IMR-90 (cell line): ENCODE results near the gene ABTB1. TPM values are rescaled to one million over a fixed set of nuclear protein-coding genes. Genes with fewer than 3 reads are reported as not detected.

Experiments used
- ATAC-seq: fragments of 200-7000 bp; cut with Tn5 transposase; 2 replicates; pipeline ENCODE4 v1.9.1; 2020; ENCODE audit warnings: low read depth, mild to moderate bottlenecking, moderate library complexity
- BruUV-seq: library from RNA; stranded (reverse); fragments of 400-500 nt; replicated peaks from 2 replicates; lab custom pipeline; 2021; lab: Mats Ljungman, UMichigan
- CTCF ChIA-PET: fragments of 300-600 bp; formaldehyde crosslinking; extraction: SDS; loops from one replicate; lab custom pipeline; 2021; ENCODE audit warnings: antibody characterized with exemption; lab: Yijun Ruan, JAX
- POLR2A ChIA-PET: fragments of 300-600 bp; sonication (Branson Sonifier 250); formaldehyde crosslinking; loops from one replicate; lab custom pipeline; 2022; ENCODE audit warnings: antibody characterized with exemption; ENCODE audit not compliant: unreplicated experiment; lab: Charles Lee
- DNase-seq: peaks from one replicate; pipeline ENCODE4 v3.0.0; 2013
- H2AFZ ChIP-seq: replicated peaks from 2 replicates; pipeline ENCODE3; 2013; ENCODE audit warnings: low read length, mild to moderate bottlenecking; ENCODE audit not compliant: poor library complexity
- H2AK5ac ChIP-seq: 2 replicates; pipeline ENCODE4 v1.6.1; 2013; ENCODE audit warnings: low read depth, low read length, inconsistent platforms
- H2AK9ac ChIP-seq: replicated peaks from 2 replicates; pipeline ENCODE3; 2013; ENCODE audit warnings: mild to moderate bottlenecking, low read depth, low read length, moderate library complexity; ENCODE audit not compliant: poor library complexity
- H2BK120ac ChIP-seq: 2 replicates; pipeline ENCODE4 v1.6.1; 2013; ENCODE audit warnings: low read depth, low read length, inconsistent platforms
- H2BK15ac ChIP-seq: 3 replicates; pipeline ENCODE4 v1.6.1; 2013; ENCODE audit warnings: low read depth, low read length, inconsistent platforms
- H2BK20ac ChIP-seq: 2 replicates; pipeline ENCODE4 v1.6.1; 2013; ENCODE audit warnings: low read depth, mild to moderate bottlenecking, inconsistent platforms, low read length, moderate library complexity
- H2BK5ac ChIP-seq: 2 replicates; pipeline ENCODE4 v1.6.1; 2013; ENCODE audit warnings: mild to moderate bottlenecking, low read depth, low read length, inconsistent platforms; ENCODE audit not compliant: poor library complexity, severe bottlenecking
- H3K14ac ChIP-seq: replicated peaks from 2 replicates; pipeline ENCODE4 v1.6.1; 2013; ENCODE audit warnings: low read depth, low read length, inconsistent platforms
- H3K18ac ChIP-seq: 2 replicates; pipeline ENCODE4 v1.6.1; 2013; ENCODE audit warnings: low read depth, low read length, control low read depth
- H3K23ac ChIP-seq: 2 replicates; pipeline ENCODE4 v1.6.1; 2013; ENCODE audit warnings: low read depth, low read length, inconsistent platforms
- H3K27ac ChIP-seq: 2 replicates; pipeline ENCODE4 v1.5.1; 2013; ENCODE audit warnings: mild to moderate bottlenecking, control low read depth, low read length; ENCODE audit not compliant: insufficient read depth
- H3K27me3 ChIP-seq: 2 replicates; pipeline ENCODE4 v1.6.1; 2013; ENCODE audit warnings: low read length; ENCODE audit not compliant: control insufficient read depth, insufficient read depth
- H3K36me3 ChIP-seq: 2 replicates; pipeline ENCODE4 v1.6.1; 2013; ENCODE audit warnings: low read length, mixed read lengths; ENCODE audit not compliant: control insufficient read depth, insufficient read depth
- H3K4ac ChIP-seq: 2 replicates; pipeline ENCODE4 v1.6.1; 2013; ENCODE audit warnings: low read depth, low read length, inconsistent platforms
- H3K4me1 ChIP-seq: 2 replicates; pipeline ENCODE4 v1.6.1; 2013; ENCODE audit warnings: low read length, mixed read lengths; ENCODE audit not compliant: control insufficient read depth, insufficient read depth
- H3K4me2 ChIP-seq: 2 replicates; pipeline ENCODE4 v1.6.1; 2013; ENCODE audit warnings: low read depth, mild to moderate bottlenecking, control low read depth, low read length, moderate library complexity
- H3K4me3 ChIP-seq: 2 replicates; pipeline ENCODE4 v1.5.1; 2013; ENCODE audit warnings: low read depth, mild to moderate bottlenecking, control low read depth, low read length, moderate library complexity; ENCODE audit not compliant: insufficient read depth
- H3K56ac ChIP-seq: 2 replicates; pipeline ENCODE4 v1.6.1; 2013; ENCODE audit warnings: low read length, inconsistent platforms; ENCODE audit not compliant: insufficient read depth; ENCODE audit errors: extremely low read depth
- H3K79me1 ChIP-seq, 2 experiments: 2 replicates each; pipeline ENCODE4 v1.6.1; 2013; ENCODE audit warnings: low read length in 2 of 2, inconsistent platforms in 1 of 2, low read depth in 1 of 2
- H3K9ac ChIP-seq: 2 replicates; pipeline ENCODE4 v1.6.1; 2013; ENCODE audit warnings: low read depth, low read length, control low read depth
- H3K9me1 ChIP-seq: 2 replicates; pipeline ENCODE4 v1.6.1; 2013; ENCODE audit warnings: low read length, inconsistent platforms; ENCODE audit not compliant: insufficient read depth
- H3K9me3 ChIP-seq: 2 replicates; pipeline ENCODE4 v1.6.1; 2013; ENCODE audit warnings: low read length; ENCODE audit not compliant: control insufficient read depth, insufficient read depth
- H4K20me1 ChIP-seq: 2 replicates; pipeline ENCODE4 v1.6.1; 2013; ENCODE audit warnings: low read length, inconsistent platforms; ENCODE audit not compliant: insufficient read depth
- H4K5ac ChIP-seq: 2 replicates; pipeline ENCODE4 v1.6.1; 2013; ENCODE audit warnings: mild to moderate bottlenecking, low read depth, low read length, control low read depth
- H4K8ac ChIP-seq, 2 experiments: 2 replicates each; pipeline ENCODE4 v1.6.1; 2013; ENCODE audit warnings: low read depth in 2 of 2, low read length in 2 of 2, control low read depth in 1 of 2, inconsistent platforms in 1 of 2
- H4K91ac ChIP-seq: 2 replicates; pipeline ENCODE4 v1.6.1; 2013; ENCODE audit warnings: low read depth, low read length, inconsistent platforms; ENCODE audit not compliant: insufficient read depth
- BHLHE40 ChIP-seq: fragments of 150-350 bp; IDR thresholded peaks from 2 replicates; pipeline ENCODE4 v1.6.1; 2016; ENCODE audit warnings: mild to moderate bottlenecking, low read depth, low read length
- FOS ChIP-seq: fragments of 150-350 bp; IDR thresholded peaks from 2 replicates; pipeline ENCODE4 v1.6.1; 2016; ENCODE audit warnings: low read depth, low read length
- MAZ ChIP-seq: IDR thresholded peaks from 2 replicates; pipeline ENCODE4 v1.6.1; 2012; ENCODE audit warnings: low read depth, mild to moderate bottlenecking, low read length, improper control_type of control experiment, moderate library complexity, borderline replicate concordance
- MXI1 ChIP-seq: IDR thresholded peaks from 2 replicates; pipeline ENCODE4 v1.6.1; 2012; ENCODE audit warnings: low read depth, mild to moderate bottlenecking, low read length, moderate library complexity, borderline replicate concordance
- NFE2L2 ChIP-seq: fragments of 150-350 bp; IDR thresholded peaks from 2 replicates; pipeline ENCODE4 v1.6.1; 2016; ENCODE audit warnings: low read depth, mild to moderate bottlenecking, low read length
- POLR2A ChIP-seq: IDR thresholded peaks from 2 replicates; pipeline ENCODE4 v1.6.1; 2012; ENCODE audit warnings: mild to moderate bottlenecking, low read depth, low read length
- RAD21 ChIP-seq: IDR thresholded peaks from 2 replicates; pipeline ENCODE4 v1.6.1; 2012; ENCODE audit warnings: low read length, improper control_type of control experiment
- RCOR1 ChIP-seq: IDR thresholded peaks from 2 replicates; pipeline ENCODE4 v1.6.1; 2012; ENCODE audit warnings: mild to moderate bottlenecking, low read length, improper control_type of control experiment; ENCODE audit not compliant: insufficient replicate concordance
- WGBS, 2 experiments: methylation state at CpG; one replicate each; pipeline versions ENCODE4 v1.1.5 to v1.1.7; 2013; ENCODE audit warnings: missing lambda C conversion rate in 2 of 2; ENCODE audit not compliant: insufficient read length in 1 of 2; ENCODE audit errors: extremely low coverage in 2 of 2; 5-methylcytosine and 5-hydroxymethylcytosine counted together
- dilution Hi-C: fragments of 300-500 bp; cut with HindIII; formaldehyde crosslinking; loops from one replicate; pipeline ENCODE4 v1.14.3; 2018; ENCODE audit warnings: low sequenced_read_pairs; ENCODE audit not compliant: unreplicated experiment
- in situ Hi-C: fragments of 300-500 bp; cut with MboI; formaldehyde crosslinking; loops from 3 replicates; pipeline ENCODE4 v1.14.3; 2019; ENCODE audit warnings: low sequenced_read_pairs, inconsistent platforms, mixed read lengths
- intact Hi-C: fragments of 100-400 bp; cut with micrococcal nuclease; formaldehyde crosslinking; loops from 2 replicates; pipeline ENCODE4 v1.10.0; 2022
- polyA plus RNA-seq, 3 experiments: library from polyadenylated mRNA; depleted of rRNA; stranded (reverse); fragments of >200 nt; gene quantifications; 2 replicates each; pipeline ENCODE4 v1.2.3, GENCODE V29; 2012; ENCODE audit warnings: low replicate concordance in 1 of 3
- total RNA-seq: library from RNA; depleted of rRNA; stranded (reverse); fragments of >200 nt; gene quantifications from 2 replicates; pipeline ENCODE4 v1.2.3, GENCODE V29; 2012
- TF ChIP-seq, protein P1 (sequence below): fragments of 150-350 bp; IDR thresholded peaks from 2 replicates; pipeline ENCODE4 v1.6.1; 2016; ENCODE audit warnings: low read depth, mild to moderate bottlenecking, low read length, moderate library complexity, borderline replicate concordance
- TF ChIP-seq, protein P2 (sequence below): fragments of 150-350 bp; IDR thresholded peaks from 2 replicates; pipeline ENCODE4 v1.6.1; 2017; ENCODE audit warnings: mild to moderate bottlenecking, antibody characterized with exemption, low read length, low read depth
- TF ChIP-seq, protein P3 (sequence below): conservative IDR thresholded peaks from 2 replicates; pipeline ENCODE4 v1.5.1; 2012; ENCODE audit warnings: mild to moderate bottlenecking, low read depth, low read length, improper control_type of control experiment

ABTB1 gene
- total and polyA plus RNA-seq, 2 of the 4 experiments (the other 2 are of a cell fraction), result 3.2 to 23.0 TPM

DNA sequence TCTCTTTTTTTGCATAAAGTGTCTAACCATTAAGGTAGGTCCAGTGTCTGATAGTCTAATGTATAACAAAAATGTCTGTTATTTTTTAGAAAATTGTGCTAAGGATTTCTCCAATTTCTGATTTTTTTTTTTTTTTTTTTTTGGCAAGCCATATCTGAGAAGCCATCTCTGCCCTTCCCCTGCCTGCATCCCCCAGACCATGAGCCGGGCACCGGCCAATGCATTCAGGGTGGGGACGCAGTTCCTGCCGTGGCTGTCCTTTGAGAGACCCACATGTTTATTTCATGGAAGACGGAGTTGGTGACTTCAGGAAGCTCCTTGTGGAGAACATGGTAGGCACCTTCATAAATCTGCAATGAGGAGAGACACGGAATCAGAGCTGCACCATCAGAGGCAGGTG is 19.2 kb downstream of the ABTB1 start:
- H4K5ac ChIP-seq, result no peak overlapping the region
- no peak overlapping the region for H3K56ac ChIP-seq
- no peaks in the 10 kb centered on the region for H3K27me3 ChIP-seq
- in situ Hi-C loops (no loop called here), intact Hi-C loops (loop anchor here (2.0 kb wide), 4 partner anchors 39 to 361 kb away; partner anchors contain the start of gene SEC61A1), dilution Hi-C loops (no loop called here)
- H2AK5ac ChIP-seq, result no peak overlapping the region
- ATAC-seq (no peak), DNase-seq (no peak)
- no peak overlapping the region for H2BK20ac ChIP-seq
- peaks cover 31% of the 10 kb centered on the region for H3K9me1 ChIP-seq
- H3K23ac ChIP-seq, result no peak overlapping the region
- no peak overlapping the region for H3K18ac ChIP-seq
- no peak overlapping the region for H2BK5ac ChIP-seq
- no peak overlapping the region for H2BK15ac ChIP-seq
- H3K27ac ChIP-seq, result no peak overlapping the region
- peaks cover 31% of the 10 kb centered on the region for H3K4me1 ChIP-seq
- no peak overlapping the region for H3K4me3 ChIP-seq
- H3K9ac ChIP-seq, result no peak overlapping the region
- no peak overlapping the region; the same call in 1 of the 2 replicates for H3K4ac ChIP-seq
- no peak overlapping the region for H2AK9ac ChIP-seq
- no peak overlapping the region for H3K14ac ChIP-seq
- H2BK120ac ChIP-seq, result peak overlapping the region; percentile 98
- no peak overlapping the region for H3K4me2 ChIP-seq
- peaks cover 12% of the 10 kb centered on the region; the same call in 1 of the 2 replicates for H3K36me3 ChIP-seq
- TF ChIP-seq, protein P1, sequence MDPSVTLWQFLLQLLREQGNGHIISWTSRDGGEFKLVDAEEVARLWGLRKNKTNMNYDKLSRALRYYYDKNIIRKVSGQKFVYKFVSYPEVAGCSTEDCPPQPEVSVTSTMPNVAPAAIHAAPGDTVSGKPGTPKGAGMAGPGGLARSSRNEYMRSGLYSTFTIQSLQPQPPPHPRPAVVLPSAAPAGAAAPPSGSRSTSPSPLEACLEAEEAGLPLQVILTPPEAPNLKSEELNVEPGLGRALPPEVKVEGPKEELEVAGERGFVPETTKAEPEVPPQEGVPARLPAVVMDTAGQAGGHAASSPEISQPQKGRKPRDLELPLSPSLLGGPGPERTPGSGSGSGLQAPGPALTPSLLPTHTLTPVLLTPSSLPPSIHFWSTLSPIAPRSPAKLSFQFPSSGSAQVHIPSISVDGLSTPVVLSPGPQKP, result no peak
- no peak for TF ChIP-seq RCOR1
- no peak for TF ChIP-seq POLR2A
- no peak for TF ChIP-seq MAZ
- TF ChIP-seq, protein P2, sequence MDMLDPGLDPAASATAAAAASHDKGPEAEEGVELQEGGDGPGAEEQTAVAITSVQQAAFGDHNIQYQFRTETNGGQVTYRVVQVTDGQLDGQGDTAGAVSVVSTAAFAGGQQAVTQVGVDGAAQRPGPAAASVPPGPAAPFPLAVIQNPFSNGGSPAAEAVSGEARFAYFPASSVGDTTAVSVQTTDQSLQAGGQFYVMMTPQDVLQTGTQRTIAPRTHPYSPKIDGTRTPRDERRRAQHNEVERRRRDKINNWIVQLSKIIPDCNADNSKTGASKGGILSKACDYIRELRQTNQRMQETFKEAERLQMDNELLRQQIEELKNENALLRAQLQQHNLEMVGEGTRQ, result no peak
- no peak for TF ChIP-seq BHLHE40
- no peak for TF ChIP-seq FOS
- no peak for TF ChIP-seq MXI1
- TF ChIP-seq, protein P3, sequence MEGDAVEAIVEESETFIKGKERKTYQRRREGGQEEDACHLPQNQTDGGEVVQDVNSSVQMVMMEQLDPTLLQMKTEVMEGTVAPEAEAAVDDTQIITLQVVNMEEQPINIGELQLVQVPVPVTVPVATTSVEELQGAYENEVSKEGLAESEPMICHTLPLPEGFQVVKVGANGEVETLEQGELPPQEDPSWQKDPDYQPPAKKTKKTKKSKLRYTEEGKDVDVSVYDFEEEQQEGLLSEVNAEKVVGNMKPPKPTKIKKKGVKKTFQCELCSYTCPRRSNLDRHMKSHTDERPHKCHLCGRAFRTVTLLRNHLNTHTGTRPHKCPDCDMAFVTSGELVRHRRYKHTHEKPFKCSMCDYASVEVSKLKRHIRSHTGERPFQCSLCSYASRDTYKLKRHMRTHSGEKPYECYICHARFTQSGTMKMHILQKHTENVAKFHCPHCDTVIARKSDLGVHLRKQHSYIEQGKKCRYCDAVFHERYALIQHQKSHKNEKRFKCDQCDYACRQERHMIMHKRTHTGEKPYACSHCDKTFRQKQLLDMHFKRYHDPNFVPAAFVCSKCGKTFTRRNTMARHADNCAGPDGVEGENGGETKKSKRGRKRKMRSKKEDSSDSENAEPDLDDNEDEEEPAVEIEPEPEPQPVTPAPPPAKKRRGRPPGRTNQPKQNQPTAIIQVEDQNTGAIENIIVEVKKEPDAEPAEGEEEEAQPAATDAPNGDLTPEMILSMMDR, result no peak
- TF ChIP-seq NFE2L2, result no peak
- TF ChIP-seq RAD21, result no peak
- ChIA-PET POLR2A (no interaction called here), CTCF (no interaction called here)
- H4K8ac ChIP-seq, result 0 out of 4 replicates have a peak overlapping the region, but pooled peaks of 1 of the 2 experiments have one; percentile 13
- no peaks in the 10 kb centered on the region for H4K20me1 ChIP-seq
- 92% methylated on average over 2 of the region's 6 CpGs; no CpG with 5 or more reads in 1 of the 2 experiments for WGBS, 2 experiments
- peaks cover 0 to 41% of the 10 kb centered on the region in 2 experiments; a peak in 2 of 4 replicates for H3K79me1 ChIP-seq
- no peak overlapping the region for H2AFZ ChIP-seq
- H3K9me3 ChIP-seq, result no peaks in the 10 kb centered on the region
- BruUV-seq, result no TSS peak
- H4K91ac ChIP-seq, result no peak overlapping the region
